GM19351 (cell line): ENCODE results near the gene PCDHB4.
"Not testable (repeated sequence)": the region's sequence is repeated elsewhere in the genome, so short reads cannot be mapped to it uniquely, and the experiment has no call there.

ENCODE experiments used
- ATAC-seq: cut with Tn5 transposase; IDR thresholded peaks from one replicate; pipeline ENCODE4 v1.9.1; 2021; ENCODE audit warnings: mild to moderate bottlenecking, moderate library complexity; ENCODE audit not compliant: unreplicated experiment

PCDHB4 gene

GRCh38 chr5:141149812-141150211, 28.2 kb downstream of the PCDHB4 start, which contains the start of gene PCDHB6:
Gene PCDHB6 (plus strand): TSS chr5:141150057. CDS start chr5:141150258, 201 bp downstream.
- ATAC-seq = no peak

- no peak for ATAC-seq
Observed at GRCh38 chr5:141150224-141150992, 28.8 kb downstream of the PCDHB4 start.

- no peak for ATAC-seq
Observed at GRCh38 chr5:141150993-141151325, 29.3 kb downstream of the PCDHB4 start.

- ATAC-seq = not testable (repeated sequence)
Observed at GRCh38 chr5:141151632-141152031, 30.0 kb downstream of the PCDHB4 start.

GRCh38 chr5:141152096-141152495, 30.5 kb downstream of the PCDHB4 start:
- not testable (repeated sequence) for ATAC-seq

GRCh38 chr5:141155540-141156374, 34.1 kb downstream of the PCDHB4 start:
- no peak for ATAC-seq

- not testable (repeated sequence) for ATAC-seq
Observed at GRCh38 chr5:141157356-141157755, 35.7 kb downstream of the PCDHB4 start.

- not testable (repeated sequence) for ATAC-seq
Observed at GRCh38 chr5:141157901-141158300, 36.3 kb downstream of the PCDHB4 start.

GRCh38 chr5:141172381-141173204, 51.0 kb downstream of the PCDHB4 start, which contains the start of gene PCDHB7:
Gene PCDHB7 (plus strand): TSS chr5:141172644. CDS start chr5:141172836, 192 bp downstream.
- ATAC-seq = no peak

- ATAC-seq = not testable (repeated sequence)
Observed at GRCh38 chr5:141174291-141175104, 52.9 kb downstream of the PCDHB4 start.
